Stimulated activated naive CD8-positive, alpha-beta T cell treated with anti-CD3 and anti-CD28 coated beads, Interleukin-15, amount 100 ng/mL, for 72 hours (primary cell): ENCODE data around the gene UBAP1.
"Not testable (repeated sequence)": the region's sequence is repeated elsewhere in the genome, so short reads cannot be mapped to it uniquely, and the experiment has no call there.

Source experiments
- ATAC-seq: fragments of 150-1000 bp; cut with Tn5 transposase; 2 replicates; pipeline ENCODE4 v1.10.0; 2021; ENCODE audit warnings: mild to moderate bottlenecking, moderate library complexity
- DNase-seq, 2 donors: peaks; one replicate each; pipeline ENCODE4 v3.0.0; 2021 to 2022
- H3K27ac Mint-ChIP-seq, 2 donors: one replicate each; pipeline ENCODE4 v1.8.0; 2022; ENCODE audit warnings: mild to moderate bottlenecking in 2 of 2, mixed read lengths in 2 of 2, moderate library complexity in 2 of 2
- H3K27me3 Mint-ChIP-seq: one replicate; pipeline ENCODE4 v1.8.0; 2022; ENCODE audit warnings: mixed read lengths
- H3K4me1 Mint-ChIP-seq: one replicate; pipeline ENCODE4 v1.8.0; 2022; ENCODE audit warnings: mild to moderate bottlenecking, mixed read lengths
- H3K4me3 Mint-ChIP-seq, 2 donors: one replicate each; pipeline ENCODE4 v1.8.0; 2022; ENCODE audit warnings: mild to moderate bottlenecking in 2 of 2, mixed read lengths in 2 of 2, moderate library complexity in 1 of 2
- H3K9me3 Mint-ChIP-seq, 2 donors: one replicate each; pipeline ENCODE4 v1.8.0; 2022; ENCODE audit warnings: mixed read lengths in 2 of 2

Gene UBAP1

DNA sequence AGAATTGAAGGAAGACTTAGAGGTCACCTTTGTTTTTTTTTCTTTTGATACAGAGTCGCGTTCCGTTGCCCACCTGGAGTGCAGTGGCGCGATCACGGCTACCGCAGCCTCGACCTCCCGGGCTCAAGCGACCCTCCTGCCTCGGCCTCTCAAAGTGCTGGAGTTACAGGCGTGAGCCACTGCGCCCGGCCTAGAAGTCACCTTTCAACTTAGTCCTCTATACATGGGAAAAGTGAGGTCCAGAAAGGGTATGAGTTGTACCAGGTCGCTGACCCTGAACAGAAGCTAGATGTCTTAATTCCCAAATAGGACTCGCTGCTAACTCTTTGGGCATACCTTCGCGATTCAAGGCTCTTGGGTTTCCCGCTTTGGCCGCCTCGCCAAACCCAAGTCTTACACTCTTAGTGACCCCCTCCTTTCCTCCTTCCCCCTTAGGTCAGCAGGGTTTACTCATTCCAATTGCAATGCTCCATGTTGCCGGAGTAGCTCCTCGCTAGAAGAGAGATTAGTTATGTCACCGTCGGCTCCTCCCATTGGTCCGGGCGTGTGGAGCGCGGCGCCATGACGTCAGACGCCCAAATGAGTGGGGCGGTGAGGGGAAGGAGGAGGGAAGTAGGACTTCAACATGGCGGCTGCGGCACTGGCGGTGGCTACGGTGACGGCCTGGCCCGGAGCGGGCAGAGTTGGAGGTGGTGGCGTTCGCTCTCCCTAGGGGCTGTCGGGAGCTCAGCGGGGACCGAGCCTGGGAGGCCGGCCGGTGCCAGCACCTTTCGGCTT lies at the start of gene UBAP1:
TSS of gene UBAP1 (plus strand) at position 608 of the 777 bp plus-strand sequence. CDS start 41,872 bp downstream, outside the sequence.
- peak; percentile 99 for ATAC-seq
- Mint-ChIP-seq H3K27ac (peak within 1 kb of the TSS; percentile 95 to 99), H3K4me3 (peak within 1 kb of the TSS; percentile 92 to 94), H3K9me3 (no peaks in the 10 kb centered on the region), H3K4me1 (peaks cover 22% of the 10 kb centered on the region), H3K27me3 (no peaks in the 10 kb centered on the region)
- DNase-seq = peak; percentile 93 to 96

DNA sequence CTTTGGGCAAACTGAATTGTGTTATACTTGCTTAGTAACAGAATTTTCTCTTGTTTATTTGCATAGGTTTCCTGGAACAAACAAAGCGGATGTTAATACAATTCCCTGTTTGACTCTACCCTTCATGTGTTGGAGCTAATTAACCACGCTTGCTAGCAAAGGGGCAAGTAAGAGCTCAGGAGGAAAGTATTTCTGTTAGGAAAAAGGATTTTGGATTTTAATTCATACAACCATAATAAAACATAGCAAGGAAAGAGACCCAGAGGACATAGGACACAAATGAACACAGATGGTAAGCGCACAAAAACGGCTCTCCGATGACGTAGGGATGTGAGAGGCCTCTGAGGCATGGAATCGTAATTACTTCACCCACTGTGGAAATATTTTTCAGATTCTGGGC lies 47.3 kb upstream of the UBAP1 start:
- H3K4me3 Mint-ChIP-seq = no peak overlapping the region
- DNase-seq = no peak
- H3K4me1 Mint-ChIP-seq = peaks cover 6% of the 10 kb centered on the region
- peak overlapping the region in 1 of 2 donors; percentile 3 for H3K27ac Mint-ChIP-seq
- ATAC-seq = no peak
- no peaks in the 10 kb centered on the region for H3K9me3 Mint-ChIP-seq
- no peaks in the 10 kb centered on the region for H3K27me3 Mint-ChIP-seq

DNA sequence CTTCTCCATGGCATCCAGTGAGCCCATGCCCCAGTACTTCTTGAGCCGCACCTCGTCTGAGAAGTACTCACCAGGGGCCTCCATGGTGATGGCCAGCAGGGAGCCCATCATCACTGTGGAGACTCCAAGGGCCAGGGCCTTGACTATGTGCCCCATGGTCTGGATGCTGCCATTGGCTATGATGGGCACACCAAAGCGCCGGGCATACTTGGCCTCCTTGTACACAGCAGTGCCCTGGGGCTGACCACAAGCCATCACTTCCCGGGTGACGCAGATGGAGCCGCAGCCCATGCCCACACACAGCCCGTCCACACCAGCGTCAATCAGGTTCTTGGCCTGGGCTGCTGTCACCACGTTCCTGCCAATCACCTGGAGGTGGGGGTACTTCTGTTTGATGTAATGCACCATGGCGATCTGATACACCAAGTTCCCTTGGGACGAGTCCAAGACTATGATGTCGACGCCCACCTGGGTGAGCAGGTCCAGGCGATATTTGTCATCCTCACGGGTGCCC lies 45.4 kb upstream of the UBAP1 start:
- Mint-ChIP-seq H3K4me3 (no peak overlapping the region), H3K27me3 (no peaks in the 10 kb centered on the region), H3K9me3 (no peaks in the 10 kb centered on the region), H3K4me1 (no peaks in the 10 kb centered on the region), H3K27ac (no peak overlapping the region)
- no peak for DNase-seq
- ATAC-seq = no peak

DNA sequence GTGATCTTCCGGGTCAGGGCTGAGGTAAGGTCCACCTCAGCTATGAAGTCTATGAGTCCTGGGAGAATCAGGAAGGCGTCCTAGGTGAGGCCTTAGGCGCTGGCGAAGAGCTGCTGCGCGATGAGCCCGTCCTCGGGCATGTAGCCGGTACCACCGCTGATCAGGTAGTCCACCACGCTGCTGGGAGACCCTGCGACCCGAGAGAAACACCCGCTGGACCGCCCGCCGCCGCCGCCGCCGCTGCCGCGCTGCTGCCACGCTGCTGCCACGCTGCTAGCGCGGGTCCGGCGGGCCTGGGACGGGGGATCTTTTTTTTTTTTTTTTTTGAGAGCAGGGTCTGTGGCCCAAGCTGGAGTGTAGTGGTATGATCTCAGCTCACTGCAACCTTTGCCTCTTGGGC lies 44.3 kb upstream of the UBAP1 start:
- Mint-ChIP-seq H3K27me3 (no peaks in the 10 kb centered on the region), H3K27ac (no peak overlapping the region), H3K9me3 (no peaks in the 10 kb centered on the region), H3K4me3 (no peak overlapping the region), H3K4me1 (no peaks in the 10 kb centered on the region)
- DNase-seq = no peak
- no peak for ATAC-seq

DNA sequence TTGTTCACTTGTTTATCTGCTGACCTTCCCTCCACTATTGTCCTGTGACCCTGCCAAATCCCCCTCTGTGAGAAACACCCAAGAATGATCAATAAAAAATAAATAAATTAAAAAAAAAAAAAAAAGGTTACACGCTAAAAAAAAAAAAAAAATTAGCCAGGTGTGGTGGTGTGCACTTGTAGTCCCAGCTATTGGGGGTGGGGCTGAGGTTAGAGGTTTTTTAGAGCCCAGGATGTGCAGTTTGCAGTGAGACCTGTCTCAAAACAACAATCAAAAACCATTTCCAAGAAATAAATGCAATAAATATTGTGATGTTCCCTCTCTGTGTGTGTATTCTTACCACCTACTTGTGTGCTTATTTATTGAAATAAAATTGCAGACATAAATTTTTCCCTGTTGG lies 40.2 kb upstream of the UBAP1 start:
- H3K27me3 Mint-ChIP-seq, H3K9me3 Mint-ChIP-seq, DNase-seq, H3K4me3 Mint-ChIP-seq, H3K4me1 Mint-ChIP-seq, ATAC-seq, H3K27ac Mint-ChIP-seq: not testable (repeated sequence)

DNA sequence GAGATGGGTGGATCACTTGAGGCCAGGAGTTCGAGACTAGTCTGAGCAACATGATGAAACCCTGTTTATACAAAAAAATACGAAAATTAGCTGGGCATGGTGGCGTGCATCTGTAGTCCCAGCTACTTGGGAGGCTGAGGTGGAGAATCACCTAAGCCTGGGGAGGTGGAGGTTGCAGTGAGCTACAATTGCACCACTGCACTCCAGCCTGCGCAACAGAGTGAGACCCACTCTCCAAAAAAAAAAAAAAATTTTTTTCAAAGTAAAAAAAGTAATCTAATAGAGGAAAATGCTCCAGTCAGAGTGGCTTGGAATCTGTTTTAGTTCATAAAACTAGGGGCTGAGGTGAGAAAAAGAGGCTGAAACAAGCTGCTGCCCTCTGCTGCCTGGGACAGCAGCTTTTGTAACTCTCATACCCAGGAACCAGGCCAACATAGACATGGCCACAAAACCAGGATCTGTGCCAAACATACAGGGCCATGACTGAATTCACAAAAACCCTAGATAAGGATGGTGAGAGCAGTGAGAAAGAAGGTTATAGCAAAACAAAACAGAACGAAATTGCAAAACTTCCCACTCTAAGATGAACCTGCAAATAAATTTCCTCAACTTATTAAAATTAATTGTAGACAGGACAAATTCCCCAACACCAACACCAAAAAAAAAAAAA lies 39.2 kb upstream of the UBAP1 start:
- DNase-seq (no peak), ATAC-seq (no peak)
- Mint-ChIP-seq H3K4me1 (no peaks in the 10 kb centered on the region), H3K4me3 (no peak overlapping the region), H3K9me3 (no peaks in the 10 kb centered on the region), H3K27ac (no peak overlapping the region), H3K27me3 (no peaks in the 10 kb centered on the region)

DNA sequence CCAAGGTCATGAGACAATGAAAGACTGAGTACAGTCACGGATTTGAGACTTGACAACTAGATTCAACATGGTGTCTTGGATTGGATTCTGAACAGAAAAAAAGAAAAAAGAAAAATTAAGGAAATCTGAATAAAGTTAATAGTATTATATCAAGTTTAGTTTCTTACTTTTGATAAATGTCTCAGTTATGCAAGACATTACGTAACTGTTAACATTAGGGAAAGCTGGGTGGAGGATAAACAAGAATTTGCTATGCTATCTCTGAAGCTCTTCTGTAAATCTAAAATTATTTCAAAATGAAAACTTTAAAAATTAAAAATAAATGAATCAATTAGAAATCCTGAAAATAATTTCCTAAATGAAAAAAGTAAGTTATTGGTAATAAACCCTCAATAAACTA lies 38.0 kb upstream of the UBAP1 start:
- Mint-ChIP-seq H3K9me3 (no peaks in the 10 kb centered on the region), H3K27ac (no peak overlapping the region), H3K4me1 (no peaks in the 10 kb centered on the region), H3K4me3 (no peak overlapping the region), H3K27me3 (no peaks in the 10 kb centered on the region)
- ATAC-seq = no peak
- DNase-seq = no peak

DNA sequence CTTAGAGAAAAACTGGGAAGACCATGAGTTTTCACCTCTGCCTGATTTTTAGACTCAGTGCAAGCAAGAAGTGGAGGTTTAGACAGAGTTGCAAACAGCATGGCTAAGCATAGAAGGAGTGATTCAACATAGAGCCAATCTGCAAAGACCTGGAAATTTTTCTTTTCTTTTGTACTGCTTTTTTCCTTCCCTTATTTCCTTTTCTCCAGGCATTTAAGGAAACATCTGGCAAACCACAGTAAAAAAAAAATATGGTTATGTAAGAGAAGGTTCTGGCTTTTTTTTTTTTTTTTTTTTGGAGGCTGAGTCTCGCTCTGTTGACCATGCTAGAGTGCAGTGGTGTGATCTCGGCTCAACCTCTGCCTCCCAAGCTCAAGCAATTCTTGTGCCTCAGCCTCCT lies 35.7 kb upstream of the UBAP1 start:
- no peaks in the 10 kb centered on the region for H3K4me1 Mint-ChIP-seq
- H3K4me3 Mint-ChIP-seq = no peak overlapping the region
- H3K9me3 Mint-ChIP-seq = no peaks in the 10 kb centered on the region
- H3K27me3 Mint-ChIP-seq = no peaks in the 10 kb centered on the region
- ATAC-seq (no peak), DNase-seq (no peak)
- no peak overlapping the region for H3K27ac Mint-ChIP-seq

DNA sequence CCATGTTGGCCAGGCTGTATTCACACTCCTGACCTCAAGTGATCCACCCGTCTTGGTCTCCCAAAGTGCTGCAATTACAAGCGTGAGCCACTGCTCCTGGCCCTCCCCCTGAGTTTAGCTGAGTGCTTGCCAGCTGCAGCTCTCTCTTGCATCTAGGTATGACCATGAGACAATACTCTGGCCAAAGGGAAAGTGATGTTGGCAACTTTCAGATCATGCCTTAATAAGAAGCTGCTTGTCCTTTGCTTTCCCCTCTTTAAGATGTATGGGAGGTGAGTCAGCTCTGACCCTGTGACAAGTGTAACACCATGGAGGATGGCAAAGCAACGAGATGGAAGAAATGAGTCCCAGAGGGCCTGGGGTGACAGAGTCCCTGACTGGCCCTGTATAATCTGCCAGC lies 33.7 kb upstream of the UBAP1 start:
- ATAC-seq (no peak), DNase-seq (no peak)
- Mint-ChIP-seq H3K27ac (no peak overlapping the region), H3K4me3 (no peak overlapping the region), H3K27me3 (peaks cover 7% of the 10 kb centered on the region), H3K9me3 (no peaks in the 10 kb centered on the region), H3K4me1 (no peaks in the 10 kb centered on the region)

DNA sequence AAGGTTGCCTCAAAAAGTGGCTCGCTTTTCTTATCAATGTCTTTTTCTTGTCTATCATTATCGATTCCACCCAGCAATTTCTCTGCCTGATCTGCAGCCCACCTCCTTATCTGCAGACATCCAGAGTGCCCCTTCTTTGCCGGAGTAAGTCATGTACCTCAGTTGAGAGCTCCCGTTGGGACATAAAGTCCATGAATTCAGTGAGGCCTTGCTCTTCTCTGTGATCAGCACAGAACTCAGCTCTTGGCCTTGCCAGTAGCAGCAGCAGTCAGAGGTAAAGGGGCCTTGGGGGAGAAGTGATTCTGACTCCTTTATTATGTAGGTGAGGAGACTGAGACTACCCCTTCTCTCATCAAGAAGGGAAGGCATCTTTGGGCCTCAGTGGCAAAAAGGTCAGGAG lies 27.4 kb upstream of the UBAP1 start:
- H3K27ac Mint-ChIP-seq = no peak overlapping the region
- H3K4me3 Mint-ChIP-seq = no peak overlapping the region
- no peaks in the 10 kb centered on the region for H3K9me3 Mint-ChIP-seq
- H3K27me3 Mint-ChIP-seq = peaks cover 8% of the 10 kb centered on the region
- ATAC-seq = no peak
- DNase-seq = no peak
- H3K4me1 Mint-ChIP-seq = no peaks in the 10 kb centered on the region

DNA sequence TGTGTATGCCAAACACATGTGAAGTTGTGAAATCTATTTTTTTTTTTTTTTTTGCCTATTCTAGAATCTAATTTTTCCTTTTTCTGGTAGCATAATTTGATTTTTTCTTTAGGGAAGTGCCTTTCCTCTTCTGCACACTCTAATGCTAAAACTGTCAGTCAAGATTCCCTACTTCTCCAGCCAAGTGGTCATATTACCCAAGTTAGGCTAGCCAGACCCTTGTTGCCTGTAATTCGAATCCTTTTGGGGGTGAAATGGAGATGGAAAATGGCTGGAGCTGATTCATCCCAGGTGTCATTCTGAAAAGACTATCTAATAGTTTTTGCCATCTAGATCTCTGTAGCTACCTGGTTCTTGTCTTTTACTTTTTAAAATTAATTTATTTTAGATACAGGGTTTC lies 24.8 kb upstream of the UBAP1 start:
- DNase-seq (no peak), ATAC-seq (no peak)
- peaks cover 8% of the 10 kb centered on the region for H3K27me3 Mint-ChIP-seq
- no peaks in the 10 kb centered on the region for H3K4me1 Mint-ChIP-seq
- H3K9me3 Mint-ChIP-seq = no peaks in the 10 kb centered on the region
- no peak overlapping the region for H3K4me3 Mint-ChIP-seq
- H3K27ac Mint-ChIP-seq = no peak overlapping the region

DNA sequence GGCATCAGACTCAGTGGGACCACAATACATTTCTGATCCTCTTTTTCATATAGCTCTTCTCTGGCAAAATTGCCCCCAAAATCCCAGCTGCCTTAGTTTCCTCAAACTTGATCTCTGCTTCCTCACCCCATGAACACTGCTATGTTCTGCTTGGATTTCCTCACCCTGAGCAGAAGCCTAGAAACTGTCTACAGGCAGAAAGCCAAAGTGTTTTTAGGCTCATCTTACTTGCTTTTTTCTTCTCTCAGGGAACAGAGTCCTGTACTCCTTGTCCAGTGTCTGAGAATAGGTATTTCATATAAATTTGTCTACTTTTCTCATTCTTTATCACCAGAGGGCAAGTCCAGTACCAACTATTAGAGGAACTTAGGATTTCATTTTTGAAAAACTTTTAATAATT lies 21.5 kb upstream of the UBAP1 start:
- no peak for ATAC-seq
- DNase-seq = no peak
- Mint-ChIP-seq H3K4me1 (no peaks in the 10 kb centered on the region), H3K27me3 (no peaks in the 10 kb centered on the region), H3K4me3 (no peak overlapping the region), H3K27ac (no peak overlapping the region), H3K9me3 (no peaks in the 10 kb centered on the region)

DNA sequence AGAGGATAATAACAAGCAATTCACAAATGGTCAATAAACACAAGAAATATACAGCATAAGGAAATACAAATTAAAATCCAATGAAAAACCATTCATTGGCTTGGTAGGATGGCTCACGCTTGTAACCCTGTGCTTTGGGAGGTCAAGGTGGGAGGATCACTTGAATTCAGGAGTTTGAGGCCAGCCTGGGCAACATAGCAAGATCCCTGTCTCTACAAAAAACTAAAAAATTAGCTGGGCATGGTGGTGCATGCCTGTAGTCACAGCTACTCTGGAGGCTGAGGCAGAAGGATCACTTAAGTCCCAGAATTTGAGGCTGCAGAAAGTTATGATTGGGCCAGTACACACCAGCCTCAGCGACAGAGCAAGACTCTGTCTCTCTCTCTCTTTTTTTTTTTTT lies 20.9 kb upstream of the UBAP1 start:
- no peak for DNase-seq
- Mint-ChIP-seq H3K4me1 (no peaks in the 10 kb centered on the region), H3K4me3 (no peak overlapping the region), H3K27me3 (no peaks in the 10 kb centered on the region), H3K27ac (no peak overlapping the region), H3K9me3 (no peaks in the 10 kb centered on the region)
- ATAC-seq = no peak

DNA sequence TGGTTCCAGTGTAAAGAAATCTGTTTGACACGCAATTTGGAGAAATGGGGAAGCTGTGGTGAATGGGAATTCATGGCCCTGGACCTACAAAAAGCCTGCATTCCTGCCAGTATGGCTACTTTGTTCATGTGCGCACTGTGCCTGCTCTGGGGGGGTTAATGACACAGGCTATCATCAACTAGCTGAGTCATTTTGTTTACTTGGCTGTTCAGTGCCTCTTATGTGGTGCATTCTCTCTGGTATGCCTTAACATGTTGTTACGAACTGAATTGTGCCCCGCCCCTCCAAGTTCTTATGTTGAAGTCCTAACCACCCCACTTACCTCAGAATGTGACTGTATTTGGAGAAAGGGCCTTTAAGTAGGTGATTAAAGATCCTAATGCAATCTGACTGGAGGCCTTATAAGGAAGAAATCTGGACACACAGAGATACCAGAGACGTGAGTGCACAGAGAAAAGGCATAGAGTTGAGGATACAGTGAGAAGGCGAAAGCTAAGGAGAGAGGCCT lies 20.4 kb upstream of the UBAP1 start:
- Mint-ChIP-seq H3K9me3 (no peaks in the 10 kb centered on the region), H3K27me3 (no peaks in the 10 kb centered on the region)

DNA sequence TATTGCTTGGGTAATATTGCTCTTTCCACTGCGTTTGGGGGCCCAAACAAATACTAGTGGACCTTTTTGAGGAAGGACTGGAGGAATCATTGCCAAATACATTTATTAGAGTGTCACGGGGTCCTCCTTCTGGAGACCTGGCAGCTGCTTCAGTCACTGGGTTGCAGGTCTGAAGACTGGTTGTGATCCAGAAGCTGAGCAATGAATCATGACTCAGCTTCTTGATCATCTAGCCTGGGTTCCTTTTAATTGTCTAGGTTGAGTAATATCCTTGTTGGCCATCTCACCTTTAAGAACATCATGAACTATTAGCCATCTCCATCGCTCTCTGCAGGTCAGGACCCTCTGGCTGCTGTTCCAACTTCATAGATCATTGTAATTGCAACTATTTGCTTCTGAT lies 15.4 kb upstream of the UBAP1 start:
- Mint-ChIP-seq H3K9me3 (no peaks in the 10 kb centered on the region), H3K4me3 (no peak overlapping the region), H3K27me3 (no peaks in the 10 kb centered on the region), H3K4me1 (no peaks in the 10 kb centered on the region), H3K27ac (no peak overlapping the region)
- no peak for ATAC-seq
- no peak for DNase-seq

More for the DNA sequence above, 20.4 kb upstream of the UBAP1 start:
- no peak for ATAC-seq
- Mint-ChIP-seq H3K4me1 (no peaks in the 10 kb centered on the region), H3K27ac (no peak overlapping the region), H3K4me3 (no peak overlapping the region)
- no peak for DNase-seq

DNA sequence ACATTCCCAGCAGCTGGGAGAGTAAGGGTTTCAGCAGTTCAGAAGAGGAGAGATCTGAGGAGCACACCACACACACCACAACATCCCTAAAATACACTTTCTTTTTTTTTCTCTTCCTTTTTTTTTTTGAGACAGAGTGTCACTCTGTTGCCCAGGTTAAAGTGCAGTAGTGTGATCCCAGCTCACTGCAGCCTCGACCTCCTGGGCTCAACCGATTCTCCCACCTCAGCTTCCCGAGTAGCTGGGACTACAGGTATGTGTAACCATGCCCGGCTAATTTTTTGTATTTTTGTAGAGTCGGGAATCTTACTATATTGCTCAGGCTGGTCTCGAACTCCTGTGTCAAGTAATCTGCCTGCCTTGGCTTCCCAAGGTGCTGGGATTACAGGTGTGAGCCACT lies 9.7 kb upstream of the UBAP1 start:
- ATAC-seq = no peak
- H3K9me3 Mint-ChIP-seq = no peaks in the 10 kb centered on the region
- H3K4me1 Mint-ChIP-seq = peaks cover 12% of the 10 kb centered on the region
- H3K27me3 Mint-ChIP-seq = no peaks in the 10 kb centered on the region
- no peak for DNase-seq
- H3K27ac Mint-ChIP-seq = no peak overlapping the region
- no peak overlapping the region for H3K4me3 Mint-ChIP-seq
